K562 (cell line): ENCODE results near the gene EFCAB8. TPM values are rescaled to one million over a fixed set of nuclear protein-coding genes. Genes with fewer than 3 reads are reported as not detected.

Experiments used
- ATF6 ChIP-seq: sonication (generic); formaldehyde crosslinking; IDR thresholded peaks from 2 replicates; pipeline ENCODE4 v1.4.0; 2020; ENCODE audit warnings: mild to moderate bottlenecking, missing genetic modification reagents
- CBX5 ChIP-seq: IDR thresholded peaks from 2 replicates; pipeline ENCODE4 v1.6.1; 2014; ENCODE audit warnings: low read depth, borderline replicate concordance
- CLOCK ChIP-seq: fragments of 250-450 bp; sonication (Bioruptor Pico); IDR thresholded peaks from 2 replicates; pipeline ENCODE4 v1.4.0; 2020; ENCODE audit warnings: mild to moderate bottlenecking, moderate library complexity, borderline replicate concordance
- EP400 ChIP-seq: fragments of 450-650 bp; IDR thresholded peaks from 2 replicates; pipeline ENCODE4 v1.6.1; 2017; ENCODE audit warnings: antibody characterized with exemption, mild to moderate bottlenecking, moderate library complexity
- POLR2AphosphoS5 ChIP-seq: IDR thresholded peaks from 2 replicates; pipeline ENCODE4 v1.6.1; 2011; ENCODE audit warnings: mild to moderate bottlenecking, low read depth, low read length, moderate library complexity; ENCODE audit not compliant: control insufficient read depth, insufficient read depth
- TOE1 ChIP-seq, 2 experiments: fragments of 450-650 bp in 1 of 2; sonication (generic) in 1 of 2; formaldehyde crosslinking in 1 of 2; IDR thresholded peaks; 2 replicates each; pipeline versions ENCODE4 v1.7.1 to v1.8.0; 2016 to 2022; ENCODE audit warnings: borderline replicate concordance in 2 of 2, mild to moderate bottlenecking in 2 of 2, antibody characterized with exemption in 1 of 2, inconsistent platforms in 1 of 2, low read depth in 1 of 2, missing genetic modification reagents in 1 of 2, moderate library complexity in 1 of 2
- U2AF1 ChIP-seq: fragments of 200-400 bp; formaldehyde crosslinking; optimal IDR thresholded peaks from 2 replicates; pipeline ENCODE3; 2017; ENCODE audit warnings: mild to moderate bottlenecking, low read depth, low read length, moderate library complexity
- ZNF239 ChIP-seq: fragments of 250-450 bp; sonication (Bioruptor Pico); IDR thresholded peaks from 2 replicates; pipeline ENCODE4 v1.4.0; 2020; ENCODE audit warnings: mild to moderate bottlenecking
- polyA plus RNA-seq, 8 experiments: library from polyadenylated mRNA; depleted of rRNA in 4 of 8; stranded (reverse) in 5 of 8; unstranded in 3 of 8; fragments of >200 nt; fragmentation: Nextera tagmentation in 2 of 8; fragmentation: Illumina TruSeq in 1 of 8; extraction: Ambion mirVana in 2 of 8; extraction: Trizol in 1 of 8; gene quantifications; 2 replicates each; pipeline versions ENCODE4 v1.2.1 to v1.2.3, GENCODE V29; 2011 to 2014; ENCODE audit warnings: inconsistent platforms in 1 of 8, missing spikeins in 1 of 8
- total RNA-seq, 7 experiments: library from RNA; depleted of rRNA in 6 of 7; stranded (reverse); fragments of >200 nt in 6 of 7; fragmentation: Illumina TruSeq in 2 of 7; extraction: Trizol in 2 of 7; gene quantifications; 2 replicates each; pipeline versions ENCODE4 v1.2.1 to v1.2.3, GENCODE V29; 2011 to 2021; ENCODE audit warnings: low replicate concordance in 1 of 7

EFCAB8 gene
- total and polyA plus RNA-seq, 9 of the 15 experiments (the other 6 are each of a cell fraction or from before 2014, with no cell fraction given) = 0.03 to 0.18 (median 0.11) TPM; not detected in 6

- no peak for TF ChIP-seq TOE1 (IDR thresholded peaks at IDR 0.05; ENCODE audit: borderline replicate concordance)
- no peak for TF ChIP-seq TOE1 (CRISPR knock-in tag; IDR thresholded peaks at IDR 0.05; ENCODE audit: borderline replicate concordance, low read depth)
- TF ChIP-seq U2AF1 = no peak
- TF ChIP-seq EP400 = no peak
- TF ChIP-seq ATF6 (CRISPR knock-in tag) = no peak
- TF ChIP-seq CBX5 = no peak
- TF ChIP-seq CLOCK (CRISPR knock-in tag) = no peak
- no peak for TF ChIP-seq POLR2AphosphoS5
- no peak for TF ChIP-seq ZNF239 (CRISPR knock-in tag)
These were observed 19.3 kb upstream of the EFCAB8 start (continued) for GRCh38 chr20:32839227-32839981.
